HepG2 (cell line): ENCODE measurements around the gene UBE2M. TPM values are rescaled to one million over a fixed set of nuclear protein-coding genes. Genes with fewer than 3 reads are reported as not detected.
A peak's percentile ranks its signal among the peaks of the same experiment; 100 is the strongest.

ENCODE experiments used
- ATAD3A ChIP-seq: sonication (generic); formaldehyde crosslinking; IDR thresholded peaks from 2 replicates; pipeline ENCODE4 v1.4.0; 2020; ENCODE audit warnings: missing genetic modification reagents
- RELA ChIP-seq: sonication (generic); formaldehyde crosslinking; IDR thresholded peaks from 2 replicates; pipeline ENCODE4 v1.4.0; 2020; ENCODE audit warnings: missing genetic modification reagents
- RFX3 ChIP-seq: IDR thresholded peaks from 2 replicates; pipeline ENCODE4 v1.6.1; 2016; ENCODE audit warnings: missing biosample characterization, missing genetic modification reagents
- SP4 ChIP-seq: sonication (generic); formaldehyde crosslinking; IDR thresholded peaks from 2 replicates; pipeline ENCODE4 v1.8.1; 2023; ENCODE audit warnings: mild to moderate bottlenecking, missing genetic modification reagents
- TRAFD1 ChIP-seq: sonication (generic); formaldehyde crosslinking; IDR thresholded peaks from 2 replicates; pipeline ENCODE4 v1.5.1; 2020; ENCODE audit warnings: missing genetic modification reagents, mild to moderate bottlenecking, borderline replicate concordance
- ZBTB25 ChIP-seq: IDR thresholded peaks from 2 replicates; pipeline ENCODE4 v1.6.1; 2018; ENCODE audit warnings: missing genetic modification reagents
- ZNF136 ChIP-seq: sonication (generic); formaldehyde crosslinking; IDR thresholded peaks from 2 replicates; pipeline ENCODE4 v1.8.1; 2022; ENCODE audit warnings: low read depth, mild to moderate bottlenecking, moderate library complexity, missing genetic modification reagents
- ZNF34 ChIP-seq: sonication (generic); formaldehyde crosslinking; IDR thresholded peaks from 2 replicates; pipeline ENCODE4 v1.4.0; 2020; ENCODE audit warnings: mild to moderate bottlenecking, missing genetic modification reagents, borderline replicate concordance
- ZNF557 ChIP-seq: sonication (generic); formaldehyde crosslinking; IDR thresholded peaks from 2 replicates; pipeline ENCODE4 v1.4.0; 2020; ENCODE audit warnings: missing genetic modification reagents
- polyA plus RNA-seq, 8 experiments: library from polyadenylated mRNA; depleted of rRNA in 3 of 8; stranded (reverse) in 7 of 8; unstranded in 1 of 8; fragments of >200 nt; fragmentation: Illumina TruSeq in 4 of 8; extraction: Trizol in 4 of 8; gene quantifications; 2 replicates each; pipeline versions ENCODE4 v1.2.1 to v1.2.3, GENCODE V29; 2011 to 2016; ENCODE audit warnings: low read depth in 4 of 8, missing spikeins in 1 of 8, mixed read lengths in 1 of 8; ENCODE audit not compliant: insufficient read depth in 1 of 8
- total RNA-seq, 5 experiments: library from RNA; depleted of rRNA; stranded (reverse); fragments of >200 nt; fragmentation: Illumina TruSeq; extraction: Trizol; gene quantifications; 2 replicates each; pipeline ENCODE4 v1.2.3, GENCODE V29; 2016; ENCODE audit warnings: low read depth in 1 of 5
- TF ChIP-seq, protein P1 (sequence below): sonication (generic); formaldehyde crosslinking; IDR thresholded peaks from 2 replicates; pipeline ENCODE4 v1.5.0; 2020; ENCODE audit warnings: mild to moderate bottlenecking, missing genetic modification reagents, borderline replicate concordance
- TF ChIP-seq, protein P2 (sequence below): sonication (generic); formaldehyde crosslinking; IDR thresholded peaks from 2 replicates; pipeline ENCODE4 v1.8.0; 2022; ENCODE audit warnings: mild to moderate bottlenecking, missing genetic modification reagents, moderate library complexity
- TF ChIP-seq, protein P3 (sequence below): IDR thresholded peaks from 2 replicates; pipeline ENCODE4 v1.4.0; 2020; ENCODE audit warnings: mild to moderate bottlenecking, missing genetic modification reagents
- TF ChIP-seq, protein P4 (sequence below): sonication (generic); formaldehyde crosslinking; IDR thresholded peaks from 2 replicates; pipeline ENCODE4 v1.4.0; 2020; ENCODE audit warnings: missing genetic modification reagents, mild to moderate bottlenecking, borderline replicate concordance

Gene UBE2M
- total and polyA plus RNA-seq, 2 of the 13 experiments (the other 11 are each of a cell fraction or from before 2014, with no cell fraction given) = 36.2 to 50.3 TPM

DNA sequence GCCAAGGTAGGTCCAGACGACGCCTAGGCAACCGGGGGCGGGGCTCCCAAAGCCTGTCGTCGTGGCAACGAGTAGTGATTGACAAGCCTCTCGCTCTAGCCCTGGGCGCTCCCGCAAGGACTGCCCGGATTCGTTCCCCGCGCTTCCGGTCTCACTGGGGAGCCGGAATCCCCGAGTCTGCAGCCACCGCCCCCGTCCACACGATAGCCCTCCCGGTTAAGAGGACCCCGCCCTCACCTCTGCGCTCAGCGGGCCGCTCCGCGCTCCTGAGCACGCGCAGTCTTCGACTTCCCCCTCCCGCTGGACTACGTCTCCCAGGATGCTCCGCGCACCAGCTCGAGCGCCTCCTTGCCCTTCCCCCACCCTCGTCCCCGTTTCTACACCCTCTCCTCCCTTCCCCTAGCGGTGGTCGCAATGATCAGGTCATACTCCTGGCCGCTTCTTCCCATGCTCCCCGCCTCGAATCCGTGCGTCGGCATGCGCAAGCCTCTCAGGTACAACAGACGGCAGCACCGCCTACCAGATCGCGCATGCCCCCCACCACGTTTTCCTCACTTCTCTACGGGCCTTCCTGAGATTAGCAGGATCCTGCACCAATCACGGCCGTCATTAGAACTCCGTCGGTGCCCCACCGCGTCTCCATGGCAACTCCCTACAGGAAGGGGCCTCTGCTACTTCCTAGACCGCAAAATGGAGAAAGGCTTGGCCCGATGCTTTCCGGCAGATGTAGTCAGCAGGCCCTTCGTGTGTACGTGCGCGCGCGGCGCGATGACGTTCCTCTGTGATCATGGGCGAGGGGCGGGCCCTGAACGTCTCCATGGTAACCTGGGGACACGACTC lies 14.6 kb upstream of the UBE2M start, which contains the start of gene MZF1 (continued):
- TF ChIP-seq, protein P1, sequence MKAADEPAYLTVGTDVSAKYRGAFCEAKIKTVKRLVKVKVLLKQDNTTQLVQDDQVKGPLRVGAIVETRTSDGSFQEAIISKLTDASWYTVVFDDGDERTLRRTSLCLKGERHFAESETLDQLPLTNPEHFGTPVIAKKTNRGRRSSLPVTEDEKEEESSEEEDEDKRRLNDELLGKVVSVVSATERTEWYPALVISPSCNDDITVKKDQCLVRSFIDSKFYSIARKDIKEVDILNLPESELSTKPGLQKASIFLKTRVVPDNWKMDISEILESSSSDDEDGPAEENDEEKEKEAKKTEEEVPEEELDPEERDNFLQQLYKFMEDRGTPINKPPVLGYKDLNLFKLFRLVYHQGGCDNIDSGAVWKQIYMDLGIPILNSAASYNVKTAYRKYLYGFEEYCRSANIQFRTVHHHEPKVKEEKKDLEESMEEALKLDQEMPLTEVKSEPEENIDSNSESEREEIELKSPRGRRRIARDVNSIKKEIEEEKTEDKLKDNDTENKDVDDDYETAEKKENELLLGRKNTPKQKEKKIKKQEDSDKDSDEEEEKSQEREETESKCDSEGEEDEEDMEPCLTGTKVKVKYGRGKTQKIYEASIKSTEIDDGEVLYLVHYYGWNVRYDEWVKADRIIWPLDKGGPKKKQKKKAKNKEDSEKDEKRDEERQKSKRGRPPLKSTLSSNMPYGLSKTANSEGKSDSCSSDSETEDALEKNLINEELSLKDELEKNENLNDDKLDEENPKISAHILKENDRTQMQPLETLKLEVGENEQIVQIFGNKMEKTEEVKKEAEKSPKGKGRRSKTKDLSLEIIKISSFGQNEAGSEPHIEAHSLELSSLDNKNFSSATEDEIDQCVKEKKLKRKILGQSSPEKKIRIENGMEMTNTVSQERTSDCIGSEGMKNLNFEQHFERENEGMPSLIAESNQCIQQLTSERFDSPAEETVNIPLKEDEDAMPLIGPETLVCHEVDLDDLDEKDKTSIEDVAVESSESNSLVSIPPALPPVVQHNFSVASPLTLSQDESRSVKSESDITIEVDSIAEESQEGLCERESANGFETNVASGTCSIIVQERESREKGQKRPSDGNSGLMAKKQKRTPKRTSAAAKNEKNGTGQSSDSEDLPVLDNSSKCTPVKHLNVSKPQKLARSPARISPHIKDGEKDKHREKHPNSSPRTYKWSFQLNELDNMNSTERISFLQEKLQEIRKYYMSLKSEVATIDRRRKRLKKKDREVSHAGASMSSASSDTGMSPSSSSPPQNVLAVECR (CRISPR knock-in tag) = peak; percentile 93; the same call in 1 of the 2 replicates
- 0 out of 2 replicates have a peak, but pooled peaks have one; percentile 18 for TF ChIP-seq ZBTB25 (CRISPR knock-in tag)
- TF ChIP-seq SP4 (CRISPR knock-in tag) = peak; percentile 88
- TF ChIP-seq ZNF34 (CRISPR knock-in tag) = peak; percentile 88
- 0 out of 2 replicates have a peak, but pooled peaks have one; percentile 60 for TF ChIP-seq RELA (CRISPR knock-in tag)
- peak; percentile 64; the same call in 1 of the 2 replicates for TF ChIP-seq ZNF136 (CRISPR knock-in tag)
- TF ChIP-seq, protein P2, sequence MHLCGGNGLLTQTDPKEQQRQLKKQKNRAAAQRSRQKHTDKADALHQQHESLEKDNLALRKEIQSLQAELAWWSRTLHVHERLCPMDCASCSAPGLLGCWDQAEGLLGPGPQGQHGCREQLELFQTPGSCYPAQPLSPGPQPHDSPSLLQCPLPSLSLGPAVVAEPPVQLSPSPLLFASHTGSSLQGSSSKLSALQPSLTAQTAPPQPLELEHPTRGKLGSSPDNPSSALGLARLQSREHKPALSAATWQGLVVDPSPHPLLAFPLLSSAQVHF (CRISPR knock-in tag) = no peak
- 0 out of 2 replicates have a peak, but pooled peaks have one; percentile 46 for TF ChIP-seq ZNF557
- no peak for TF ChIP-seq ATAD3A
- TF ChIP-seq TRAFD1 (CRISPR knock-in tag) = peak; percentile 70; the same call in 1 of the 2 replicates
- TF ChIP-seq, protein P3, sequence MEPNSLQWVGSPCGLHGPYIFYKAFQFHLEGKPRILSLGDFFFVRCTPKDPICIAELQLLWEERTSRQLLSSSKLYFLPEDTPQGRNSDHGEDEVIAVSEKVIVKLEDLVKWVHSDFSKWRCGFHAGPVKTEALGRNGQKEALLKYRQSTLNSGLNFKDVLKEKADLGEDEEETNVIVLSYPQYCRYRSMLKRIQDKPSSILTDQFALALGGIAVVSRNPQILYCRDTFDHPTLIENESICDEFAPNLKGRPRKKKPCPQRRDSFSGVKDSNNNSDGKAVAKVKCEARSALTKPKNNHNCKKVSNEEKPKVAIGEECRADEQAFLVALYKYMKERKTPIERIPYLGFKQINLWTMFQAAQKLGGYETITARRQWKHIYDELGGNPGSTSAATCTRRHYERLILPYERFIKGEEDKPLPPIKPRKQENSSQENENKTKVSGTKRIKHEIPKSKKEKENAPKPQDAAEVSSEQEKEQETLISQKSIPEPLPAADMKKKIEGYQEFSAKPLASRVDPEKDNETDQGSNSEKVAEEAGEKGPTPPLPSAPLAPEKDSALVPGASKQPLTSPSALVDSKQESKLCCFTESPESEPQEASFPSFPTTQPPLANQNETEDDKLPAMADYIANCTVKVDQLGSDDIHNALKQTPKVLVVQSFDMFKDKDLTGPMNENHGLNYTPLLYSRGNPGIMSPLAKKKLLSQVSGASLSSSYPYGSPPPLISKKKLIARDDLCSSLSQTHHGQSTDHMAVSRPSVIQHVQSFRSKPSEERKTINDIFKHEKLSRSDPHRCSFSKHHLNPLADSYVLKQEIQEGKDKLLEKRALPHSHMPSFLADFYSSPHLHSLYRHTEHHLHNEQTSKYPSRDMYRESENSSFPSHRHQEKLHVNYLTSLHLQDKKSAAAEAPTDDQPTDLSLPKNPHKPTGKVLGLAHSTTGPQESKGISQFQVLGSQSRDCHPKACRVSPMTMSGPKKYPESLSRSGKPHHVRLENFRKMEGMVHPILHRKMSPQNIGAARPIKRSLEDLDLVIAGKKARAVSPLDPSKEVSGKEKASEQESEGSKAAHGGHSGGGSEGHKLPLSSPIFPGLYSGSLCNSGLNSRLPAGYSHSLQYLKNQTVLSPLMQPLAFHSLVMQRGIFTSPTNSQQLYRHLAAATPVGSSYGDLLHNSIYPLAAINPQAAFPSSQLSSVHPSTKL (CRISPR knock-in tag) = peak; percentile 31; the same call in 1 of the 2 replicates
- TF ChIP-seq, protein P4, sequence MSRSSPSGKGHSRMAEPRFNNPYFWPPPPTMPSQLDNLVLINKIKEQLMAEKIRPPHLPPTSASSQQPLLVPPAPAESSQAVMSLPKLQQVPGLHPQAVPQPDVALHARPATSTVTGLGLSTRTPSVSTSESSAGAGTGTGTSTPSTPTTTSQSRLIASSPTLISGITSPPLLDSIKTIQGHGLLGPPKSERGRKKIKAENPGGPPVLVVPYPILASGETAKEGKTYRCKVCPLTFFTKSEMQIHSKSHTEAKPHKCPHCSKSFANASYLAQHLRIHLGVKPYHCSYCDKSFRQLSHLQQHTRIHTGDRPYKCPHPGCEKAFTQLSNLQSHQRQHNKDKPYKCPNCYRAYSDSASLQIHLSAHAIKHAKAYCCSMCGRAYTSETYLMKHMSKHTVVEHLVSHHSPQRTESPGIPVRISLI (CRISPR knock-in tag) = 0 out of 2 replicates have a peak, but pooled peaks have one; percentile 7
- peak; percentile 96 for TF ChIP-seq RFX3 (CRISPR knock-in tag)
